HG03432 (cell line): ENCODE data around the gene GNL1.

Source experiments
- ATAC-seq: cut with Tn5 transposase; IDR thresholded peaks from one replicate; pipeline ENCODE4 v1.9.1; 2021; ENCODE audit warnings: mild to moderate bottlenecking, moderate library complexity; ENCODE audit not compliant: unreplicated experiment

Gene GNL1

DNA sequence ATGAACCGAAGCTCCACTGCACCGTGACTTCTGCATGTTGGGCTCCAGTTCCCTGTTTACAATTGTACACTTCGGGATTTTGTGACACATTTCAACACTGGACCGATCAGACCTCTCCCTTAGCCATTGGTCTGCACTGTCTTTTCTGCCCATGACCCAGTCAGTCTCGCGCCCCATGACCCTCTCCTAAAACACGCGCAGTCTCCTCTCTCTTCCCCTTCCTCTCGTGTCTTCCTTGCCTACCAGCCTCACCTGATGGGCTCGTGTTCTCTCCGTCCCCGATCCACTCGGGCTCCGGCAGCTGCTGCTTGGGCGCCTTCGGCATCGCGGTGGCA is 14.4 kb upstream of the GNL1 start:
- peak; percentile 27 for ATAC-seq

DNA sequence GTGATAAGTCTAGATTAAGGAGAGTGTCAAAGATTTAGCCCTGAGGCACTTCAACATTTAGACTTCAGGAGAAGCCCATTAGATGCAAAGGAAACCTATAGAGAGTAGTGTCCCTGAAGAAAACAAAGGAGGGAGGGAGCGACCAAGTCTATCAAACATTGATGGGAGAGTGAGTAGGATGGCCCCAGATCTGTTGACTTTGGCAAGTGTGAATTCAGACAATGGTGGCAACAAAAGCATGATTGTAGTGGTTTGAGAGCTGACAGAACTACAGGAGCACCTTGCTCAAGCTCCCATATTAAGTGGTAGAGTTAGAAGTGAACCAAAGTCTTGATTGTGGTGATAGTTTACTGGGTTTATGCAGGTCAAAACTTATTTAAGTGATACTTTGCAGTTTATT is 14.0 kb upstream of the GNL1 start:
- no peak for ATAC-seq

DNA sequence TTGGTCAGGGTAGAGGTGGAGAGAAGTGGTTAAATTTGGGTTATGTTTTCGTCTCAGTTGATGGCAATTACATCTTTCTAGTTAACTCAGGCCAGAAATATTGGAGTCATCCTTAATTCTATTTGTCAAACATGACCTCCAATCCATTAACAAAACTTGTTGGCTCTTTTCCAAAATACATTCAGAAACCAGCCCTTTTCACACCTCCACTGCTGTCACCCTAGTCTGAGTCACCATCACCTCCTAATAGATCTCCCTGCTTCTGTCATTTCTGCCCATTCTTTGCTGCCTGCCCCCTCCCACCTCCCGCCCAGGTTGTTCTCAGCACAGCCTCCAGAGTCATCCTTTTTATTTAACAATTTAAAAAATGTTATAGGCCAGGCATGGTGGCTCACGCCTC is 12.0 kb upstream of the GNL1 start:
- ATAC-seq, result no peak

DNA sequence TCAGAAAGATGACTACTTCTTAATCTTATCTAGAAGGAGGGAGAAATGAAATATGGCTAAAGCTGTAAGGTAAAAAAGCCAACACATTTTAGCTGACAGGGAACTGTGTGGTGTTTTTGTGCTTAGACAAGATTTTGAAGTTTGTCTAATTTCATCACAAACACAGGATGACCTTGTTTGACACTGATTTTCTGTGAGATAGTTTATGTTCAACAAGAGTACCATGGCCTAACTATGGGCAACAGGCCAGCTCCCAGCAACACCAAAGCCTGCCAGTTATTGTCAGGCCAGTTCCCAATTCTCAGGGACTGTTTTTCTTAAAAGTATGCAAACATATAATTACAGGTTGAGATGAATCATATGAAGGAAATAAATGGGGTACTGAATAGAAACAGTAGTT is 9.5 kb upstream of the GNL1 start:
- ATAC-seq, result no peak

DNA sequence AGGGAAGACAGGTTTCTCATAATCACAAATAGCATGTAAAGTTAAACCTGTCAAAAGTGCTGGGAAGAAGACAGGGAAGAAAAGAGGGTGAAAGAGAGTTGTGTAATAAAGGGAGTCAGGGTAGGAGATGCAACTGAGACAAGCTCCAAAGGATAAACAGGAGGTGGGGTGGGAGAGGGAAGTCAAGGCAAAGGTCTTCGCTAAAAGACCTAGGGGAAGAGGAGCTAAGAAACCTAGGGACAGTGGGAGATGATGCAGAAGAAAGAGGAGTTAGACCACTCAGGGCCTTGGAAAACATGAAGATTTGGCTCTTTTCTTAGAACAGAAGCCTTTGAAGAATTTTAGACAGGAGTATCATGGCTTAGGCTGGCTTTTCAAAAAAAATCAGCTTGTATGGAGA is 7.8 kb upstream of the GNL1 start:
- no peak for ATAC-seq

DNA sequence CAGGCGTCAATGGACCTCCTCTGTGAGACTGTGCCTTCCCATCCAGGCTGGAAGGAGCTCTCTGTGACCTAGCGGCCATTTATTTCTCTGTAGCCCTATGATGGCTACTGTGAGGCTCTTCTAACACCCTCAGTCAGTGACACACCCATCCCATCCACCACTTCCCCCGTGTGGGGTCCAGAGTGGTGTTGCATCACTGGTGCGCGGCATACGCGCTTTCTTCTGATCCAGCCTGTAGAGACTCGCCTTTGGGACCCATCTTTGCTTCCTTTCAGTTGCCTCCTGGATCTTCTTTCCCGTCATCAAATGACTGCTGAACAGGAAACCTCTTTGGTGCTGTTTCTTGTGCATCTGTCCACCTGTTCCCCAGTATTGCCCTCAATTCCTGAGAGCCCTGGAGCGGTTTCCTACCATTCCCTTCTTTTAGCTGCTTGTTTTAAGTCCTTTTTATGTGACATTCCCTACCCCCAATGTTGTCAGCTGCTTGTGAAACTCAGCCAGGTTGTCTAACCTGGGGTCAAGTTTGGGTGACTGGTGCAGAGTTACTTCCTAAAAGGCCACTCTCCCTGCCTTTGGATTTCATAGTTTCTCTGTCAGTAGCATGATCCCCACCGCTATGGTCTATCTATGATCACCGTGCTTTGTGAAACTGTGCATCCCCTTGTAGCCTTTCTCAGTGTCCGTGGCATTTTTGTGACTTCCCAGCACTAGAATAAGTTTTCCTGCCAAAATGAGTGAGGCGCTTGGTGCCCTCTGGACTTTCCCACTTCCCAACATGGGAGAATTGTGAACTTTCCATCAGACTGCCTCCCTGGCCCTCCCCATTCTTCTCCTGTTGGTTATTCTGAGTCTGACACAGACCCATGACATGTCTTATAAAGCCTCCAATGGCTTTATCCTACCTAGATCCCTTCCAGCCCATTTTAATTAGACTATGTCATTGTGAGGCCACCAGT is 6.5 kb upstream of the GNL1 start:
- no peak for ATAC-seq

DNA sequence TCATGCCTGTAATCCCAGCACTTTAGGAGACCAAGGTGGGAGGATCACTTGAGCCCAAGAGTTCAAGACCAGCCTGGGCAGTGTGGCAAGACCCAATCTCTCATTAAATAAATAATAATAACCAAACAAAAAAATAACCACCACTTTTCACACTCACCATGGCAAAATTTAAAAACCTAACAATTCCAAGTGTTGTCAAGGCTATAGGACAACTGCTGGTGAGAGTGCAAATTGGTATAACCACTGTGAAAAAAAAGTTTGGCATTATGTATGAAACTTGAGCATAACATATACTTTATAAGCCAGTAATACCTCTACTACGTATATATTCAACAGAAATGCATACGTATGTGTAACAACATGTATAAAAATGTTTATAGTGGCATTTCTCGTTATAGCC is 4.6 kb upstream of the GNL1 start:
- no peak for ATAC-seq

DNA sequence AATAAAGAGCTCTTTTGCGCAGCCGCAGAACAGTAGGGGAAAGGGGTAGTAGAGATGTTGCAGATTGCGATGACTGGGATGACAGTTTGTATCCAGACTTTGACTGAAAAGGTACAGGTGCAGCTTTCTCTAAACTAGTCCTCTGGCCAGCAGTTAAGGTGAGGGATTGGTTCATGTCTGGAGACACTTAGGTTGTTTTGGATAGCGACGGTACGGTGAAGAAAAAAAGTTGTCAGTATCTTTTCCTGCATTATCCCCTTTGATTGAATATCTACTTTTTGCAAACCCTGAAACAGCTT is 1.3 kb upstream of the GNL1 start:
- no peak for ATAC-seq

DNA sequence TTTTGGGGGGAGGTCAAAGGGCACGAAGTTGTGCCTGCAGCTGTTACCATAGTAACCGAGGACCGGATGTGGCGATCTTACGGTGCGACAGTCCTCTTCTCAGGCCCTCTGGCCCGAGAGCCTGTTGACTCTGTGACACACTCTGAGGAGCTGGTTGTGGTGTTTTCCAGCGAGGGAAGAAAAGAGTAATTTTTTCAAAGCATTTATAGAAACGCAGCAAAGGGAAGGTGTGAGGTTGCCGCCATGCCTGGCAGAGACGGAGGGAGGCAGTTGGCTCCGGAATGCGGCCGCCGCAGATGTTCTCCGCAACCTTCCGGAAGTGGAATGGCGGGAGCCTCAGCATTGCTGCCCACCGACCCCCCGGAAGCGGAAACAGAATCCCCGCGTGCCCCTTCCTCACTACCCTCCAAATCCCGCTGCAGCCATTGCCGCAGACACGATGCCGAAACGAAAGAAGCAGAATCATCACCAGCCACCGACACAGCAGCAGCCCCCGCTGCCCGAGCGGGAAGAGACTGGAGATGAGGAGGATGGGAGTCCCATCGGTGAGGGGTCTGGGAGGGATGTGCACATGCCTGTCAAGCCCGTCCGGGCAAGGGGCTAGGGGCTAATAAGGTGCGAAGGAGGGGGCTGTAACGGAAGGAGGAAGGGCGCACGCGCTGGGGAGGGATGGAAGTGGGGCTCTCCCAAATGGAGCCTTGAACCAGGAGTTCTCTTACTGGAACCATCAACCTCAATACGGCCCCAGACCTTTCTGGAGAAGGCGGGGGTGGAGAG is 805 bp upstream of the GNL1 start, which contains the start of gene PRR3:
Gene PRR3, plus strand, starts transcription at position 390 of the 777 bp plus-strand sequence. Its CDS starts 50 bp downstream, at position 440.
- ATAC-seq, result peak; percentile 61

DNA sequence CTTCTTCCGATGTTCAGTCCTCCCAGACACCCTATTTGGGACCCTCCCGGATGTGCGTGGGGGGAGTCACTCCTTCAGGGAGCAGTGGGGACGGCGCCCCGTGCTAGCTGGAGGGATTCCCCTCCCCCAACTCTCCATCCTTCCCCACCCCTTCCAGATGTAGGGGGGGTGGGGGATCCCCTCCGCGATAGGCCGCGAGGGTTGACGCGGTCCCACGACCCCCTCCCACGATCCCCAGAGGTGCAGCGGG is 548 bp downstream of the GNL1 start:
- no peak for ATAC-seq

DNA sequence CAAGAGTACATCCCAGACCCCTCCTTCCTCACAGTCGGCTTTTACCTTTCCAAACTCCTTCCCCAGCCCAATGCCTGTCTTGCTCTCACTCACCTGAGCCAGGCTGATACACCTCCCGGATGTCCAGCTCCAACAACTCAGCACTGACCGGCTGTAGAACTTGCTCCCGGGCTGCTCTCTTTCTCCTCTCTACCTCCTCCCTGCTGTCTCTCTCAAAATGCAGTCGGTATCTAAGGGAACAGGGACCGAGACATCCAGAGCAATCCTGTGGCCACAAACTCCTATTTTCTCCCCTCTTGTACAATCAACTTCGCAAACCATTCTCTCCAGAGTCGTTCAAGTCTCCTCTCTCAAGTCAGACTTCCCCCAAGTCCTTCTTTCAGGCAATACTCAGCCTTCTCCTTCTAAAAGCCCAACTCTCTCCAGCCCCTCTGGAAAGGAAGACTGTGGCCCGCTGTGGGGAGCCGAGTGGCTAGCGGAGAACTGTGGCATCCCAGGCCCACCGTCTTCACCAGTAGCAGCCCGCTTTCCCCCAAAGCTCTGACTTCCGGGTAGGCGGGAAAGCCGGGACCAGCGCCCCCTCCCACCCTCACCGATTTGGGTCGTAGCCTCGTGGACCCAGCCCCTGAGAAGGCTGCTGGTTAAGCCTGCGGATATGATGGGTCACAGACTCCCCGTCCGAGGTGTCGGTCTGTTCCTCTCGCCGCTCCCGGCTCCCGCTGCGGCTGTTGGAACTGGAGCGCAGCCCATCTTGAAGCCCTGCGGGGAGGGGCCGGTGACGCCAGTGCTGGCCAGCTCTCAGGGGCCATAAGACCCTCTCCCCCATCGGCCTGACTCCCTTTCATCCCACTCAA is 1.1 kb downstream of the GNL1 start:
- ATAC-seq, result no peak

DNA sequence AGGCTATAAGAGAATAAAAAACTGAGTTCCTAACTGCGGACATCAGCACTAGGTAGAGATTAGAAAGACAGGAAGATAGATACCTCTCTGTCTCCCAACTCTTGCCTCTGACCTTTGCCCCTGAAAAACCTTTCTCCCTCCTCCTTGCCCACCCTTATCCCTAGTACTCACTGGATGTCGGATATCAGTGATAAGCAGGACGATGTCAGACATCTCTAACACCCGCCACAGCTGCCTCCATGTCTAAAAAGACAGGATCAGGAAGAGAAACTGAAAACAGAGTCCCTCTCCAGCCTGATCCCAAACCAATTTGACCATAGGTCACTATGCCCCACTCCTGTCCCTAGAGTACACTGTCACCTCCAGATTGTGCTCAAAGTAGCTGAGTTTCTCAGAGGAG is 1.9 kb downstream of the GNL1 start:
- no peak for ATAC-seq

DNA sequence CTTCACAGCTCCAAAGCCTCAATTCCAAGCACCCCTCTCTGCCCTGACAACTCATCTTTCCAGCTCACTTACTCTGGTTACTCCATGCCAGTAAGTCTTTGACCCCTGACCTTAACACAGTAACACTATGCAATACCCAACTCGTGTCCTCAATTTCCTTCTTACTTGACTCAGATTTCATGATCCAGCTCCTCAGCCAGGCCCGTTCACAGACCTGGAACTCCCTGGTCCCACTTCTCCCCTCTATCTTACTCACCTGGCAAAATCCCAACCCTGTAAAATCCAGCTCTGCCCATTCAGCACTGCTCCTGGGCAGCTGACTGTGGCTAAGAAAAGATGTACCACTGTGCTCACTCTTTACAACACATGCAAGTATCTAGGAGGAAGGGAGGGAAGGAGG is 7.9 kb downstream of the GNL1 start:
- no peak for ATAC-seq

DNA sequence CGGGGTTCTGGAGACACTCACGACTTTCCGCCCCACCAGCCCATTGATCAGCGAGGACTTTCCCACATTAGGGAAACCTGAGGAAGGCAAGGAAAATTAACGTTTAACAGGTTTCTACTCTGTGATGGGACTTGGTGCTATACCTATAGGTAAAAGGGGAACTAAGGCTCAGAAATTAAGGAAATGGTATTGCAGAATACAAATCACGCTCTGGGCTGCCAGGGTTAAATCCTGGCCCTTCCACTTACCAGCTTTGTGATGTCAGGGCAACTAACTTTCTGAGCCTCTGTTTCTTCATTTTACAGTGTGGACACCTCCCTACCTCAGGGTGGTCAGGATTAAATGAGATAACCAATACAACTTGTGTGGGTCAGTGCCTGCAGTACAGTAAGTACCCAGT is 8.8 kb downstream of the GNL1 start:
- no peak for ATAC-seq

DNA sequence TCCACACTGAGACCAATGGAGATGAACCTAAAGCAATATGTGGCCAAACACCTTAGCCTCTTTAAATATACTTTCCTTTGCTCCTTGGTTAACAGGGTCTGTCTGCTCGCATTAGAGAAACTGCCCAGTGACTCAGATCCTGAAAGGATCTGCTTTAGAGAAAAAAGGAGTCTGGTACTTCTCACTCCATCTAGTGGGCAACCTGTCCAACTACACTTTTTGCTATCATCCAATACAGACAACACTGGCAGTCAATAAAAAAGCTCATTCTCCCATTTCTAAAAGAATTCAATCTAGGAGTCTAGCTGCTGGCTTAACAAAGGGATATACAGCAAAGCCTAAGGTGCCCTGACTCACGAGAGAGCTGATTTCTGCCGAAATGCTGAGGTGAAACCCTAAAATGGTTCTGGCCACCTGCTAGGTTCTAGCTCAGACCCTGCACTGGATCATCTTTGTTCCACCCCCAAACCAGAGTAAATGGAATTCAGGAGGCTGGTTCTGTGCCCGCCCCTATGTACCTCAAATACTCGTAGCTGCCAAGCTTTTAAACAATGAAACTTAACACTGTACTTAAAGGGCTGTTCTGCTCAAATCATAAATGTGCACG is 11.5 kb downstream of the GNL1 start:
- no peak for ATAC-seq

DNA sequence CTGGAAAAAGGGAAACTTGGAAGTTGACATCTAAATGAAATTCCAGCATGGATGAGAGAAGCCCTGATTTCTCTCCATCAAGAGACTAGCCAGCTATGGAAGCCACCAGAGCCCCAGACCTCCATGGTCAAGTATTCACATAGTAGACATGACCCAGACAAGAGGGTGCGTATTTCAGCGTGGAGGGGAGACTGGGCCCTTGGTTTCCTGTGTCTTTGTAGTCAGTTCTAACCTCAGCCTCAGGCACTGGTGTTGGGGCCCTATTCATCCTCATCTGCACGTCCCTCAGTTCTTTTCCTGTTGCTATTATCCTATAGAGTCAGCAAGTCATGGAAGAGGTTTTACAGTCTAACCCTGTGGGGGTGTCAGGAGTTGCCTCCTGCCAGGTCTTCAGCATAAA is 12.5 kb downstream of the GNL1 start:
- ATAC-seq, result no peak

DNA sequence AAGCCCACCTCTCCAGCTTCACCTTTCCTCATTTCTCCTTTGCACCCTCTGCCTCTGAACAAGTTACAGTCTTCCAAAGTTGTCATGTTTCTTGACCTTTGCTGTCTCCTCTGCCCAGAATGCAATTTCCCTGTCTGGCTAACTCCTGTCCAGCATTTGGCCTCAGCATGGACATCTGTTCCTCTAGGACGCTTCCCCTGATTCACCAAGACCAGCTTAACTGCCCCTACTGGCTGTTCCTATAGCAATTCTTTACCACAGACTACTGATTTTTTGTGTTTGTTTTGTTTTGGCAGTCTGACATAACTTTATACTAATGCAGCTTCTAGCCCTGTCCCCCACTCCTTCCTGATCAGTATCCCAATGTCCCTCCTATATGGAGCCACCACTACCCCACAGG is 13.4 kb downstream of the GNL1 start:
- ATAC-seq, result no peak

DNA sequence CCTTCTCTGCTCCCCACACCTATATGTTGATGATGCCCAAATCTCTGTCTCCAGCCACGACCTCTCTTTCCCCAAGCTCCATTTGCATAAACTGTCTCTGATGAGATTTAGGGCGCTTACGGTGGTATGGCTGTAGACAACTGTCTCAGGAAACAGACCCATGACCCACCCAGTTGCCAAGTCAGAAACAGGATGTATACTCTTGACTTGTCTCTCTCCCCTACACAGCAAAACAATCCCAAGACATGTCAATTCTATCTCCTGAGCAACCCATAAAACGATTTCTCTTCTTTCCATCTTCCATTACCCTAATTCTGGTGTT is 13.9 kb downstream of the GNL1 start:
- no peak for ATAC-seq

DNA sequence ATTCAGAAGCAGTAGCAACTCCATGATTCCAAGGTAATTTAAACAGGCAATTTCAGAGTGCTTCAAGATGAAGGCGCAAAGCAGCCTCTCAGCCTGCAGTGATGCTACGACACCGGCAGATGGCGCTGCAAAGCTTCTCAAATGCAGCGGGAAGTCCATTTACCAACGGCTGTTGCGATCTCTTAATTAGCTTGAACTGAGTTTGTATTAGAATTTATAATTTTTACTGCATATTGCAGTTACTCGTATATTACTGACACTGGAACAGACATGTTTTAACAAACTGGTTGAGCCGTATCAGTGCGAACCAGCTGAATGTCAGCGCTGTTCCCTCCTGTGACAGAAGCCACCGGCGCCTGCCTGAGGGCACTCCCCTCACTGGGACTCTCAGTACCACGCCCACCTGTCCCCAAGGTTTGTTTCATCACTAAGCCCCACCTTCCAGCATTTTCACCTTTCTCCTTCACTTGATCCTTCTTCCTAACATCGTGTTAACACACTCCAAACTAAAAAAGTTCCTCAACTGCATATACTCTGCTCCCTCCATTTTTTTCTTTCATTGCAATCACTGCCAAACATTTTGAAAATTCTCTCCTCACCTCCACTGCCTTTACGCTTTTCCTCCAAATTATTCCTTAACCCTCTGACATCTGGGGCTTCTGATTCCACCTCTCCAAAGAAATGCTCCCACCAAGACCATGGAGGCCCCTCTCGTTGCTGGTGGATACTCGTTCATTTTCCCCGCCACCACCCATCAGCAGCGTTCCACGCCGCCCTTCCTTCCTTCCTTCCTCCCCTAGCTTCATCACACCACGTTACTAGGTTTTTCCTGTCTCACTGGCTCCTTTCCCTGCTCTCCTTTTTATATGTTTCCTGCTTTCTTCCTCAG is 14.5 kb downstream of the GNL1 start:
- no peak for ATAC-seq

DNA sequence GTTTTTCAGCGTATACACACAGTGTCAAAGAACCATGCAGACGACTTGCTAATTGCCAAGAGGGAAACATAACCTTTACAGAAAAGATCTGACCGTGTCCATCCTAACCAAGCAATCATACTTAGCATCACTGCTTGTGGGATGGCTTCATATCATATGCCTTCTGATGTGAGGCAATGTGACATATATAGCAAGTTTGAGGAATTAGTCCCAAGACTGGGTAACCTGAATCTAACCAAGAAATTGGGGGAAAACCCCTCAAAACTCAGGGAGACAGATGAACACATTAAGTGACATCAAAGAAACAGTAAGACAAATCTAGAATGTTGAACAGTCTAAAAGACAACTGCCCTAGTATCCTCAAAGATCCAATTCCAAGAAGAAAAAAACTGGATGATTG is 18.4 kb downstream of the GNL1 start:
- ATAC-seq, result no peak
